COLO668 (cell line): ENCODE measurements around the gene SANBR.
"Not testable (repeated sequence)": the region's sequence is repeated elsewhere in the genome, so short reads cannot be mapped to it uniquely, and the experiment has no call there.

Experiments
- DNase-seq: peaks from one replicate; lab custom pipeline; 2025; ENCODE audit not compliant: unreplicated experiment; lab: John Stamatoyannopoulos, UW

The SANBR gene

GRCh38 chr2:61065714-61066709 lies at the start of gene SANBR:
Gene SANBR, plus strand, starts transcription at chr2:61065871. Its CDS starts 4,480 bp downstream, at chr2:61070351.
- DNase-seq = peak; percentile 95

DNA sequence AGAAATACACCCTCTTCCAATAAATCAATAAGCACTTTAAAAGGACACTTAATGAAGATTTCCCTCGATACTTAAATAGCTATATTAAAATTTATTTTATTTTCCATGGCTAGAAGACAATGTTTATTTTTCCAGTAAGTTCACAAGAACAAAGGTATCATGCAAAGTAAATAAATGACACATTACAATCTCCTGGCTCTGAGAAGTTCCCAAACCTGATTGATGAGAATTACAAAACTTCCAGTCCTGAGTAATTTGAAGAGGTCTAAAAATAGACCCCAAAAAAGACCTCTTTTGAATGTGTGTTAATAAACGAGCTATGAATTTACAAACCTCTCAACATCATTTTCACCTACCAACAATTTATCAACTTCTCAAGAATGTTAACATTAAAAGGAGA lies 49.7 kb upstream of the SANBR start:
- no peak for DNase-seq

DNA sequence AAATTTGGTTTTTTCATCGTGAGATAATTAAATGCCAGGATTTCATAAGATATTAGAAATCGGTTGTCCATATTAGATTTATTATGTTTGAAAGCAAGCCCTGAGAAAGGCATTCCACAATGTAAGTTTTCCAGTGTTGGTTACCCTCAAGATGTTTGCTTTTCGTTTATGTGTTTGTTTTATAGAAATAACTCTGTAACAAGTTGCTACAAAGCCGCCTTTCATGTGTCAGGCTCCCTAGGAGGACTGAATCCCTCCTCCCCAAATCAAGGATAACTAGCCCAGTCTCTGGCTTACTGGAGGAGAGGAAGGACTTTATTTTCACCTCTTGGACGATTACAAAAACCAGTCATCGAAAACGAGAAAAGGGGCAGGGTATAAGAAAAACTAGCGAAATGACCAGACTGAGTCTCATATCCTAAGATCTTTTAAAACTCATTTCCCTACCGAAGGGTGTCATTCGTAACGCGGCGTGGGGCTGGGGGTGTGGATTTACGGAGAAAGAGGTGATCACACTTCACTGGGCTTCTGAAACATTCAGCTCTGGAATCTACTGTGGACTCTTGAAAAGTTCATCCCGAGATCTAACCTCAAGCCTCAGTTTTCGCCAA lies 49.2 kb upstream of the SANBR start:
- no peak for DNase-seq

DNA sequence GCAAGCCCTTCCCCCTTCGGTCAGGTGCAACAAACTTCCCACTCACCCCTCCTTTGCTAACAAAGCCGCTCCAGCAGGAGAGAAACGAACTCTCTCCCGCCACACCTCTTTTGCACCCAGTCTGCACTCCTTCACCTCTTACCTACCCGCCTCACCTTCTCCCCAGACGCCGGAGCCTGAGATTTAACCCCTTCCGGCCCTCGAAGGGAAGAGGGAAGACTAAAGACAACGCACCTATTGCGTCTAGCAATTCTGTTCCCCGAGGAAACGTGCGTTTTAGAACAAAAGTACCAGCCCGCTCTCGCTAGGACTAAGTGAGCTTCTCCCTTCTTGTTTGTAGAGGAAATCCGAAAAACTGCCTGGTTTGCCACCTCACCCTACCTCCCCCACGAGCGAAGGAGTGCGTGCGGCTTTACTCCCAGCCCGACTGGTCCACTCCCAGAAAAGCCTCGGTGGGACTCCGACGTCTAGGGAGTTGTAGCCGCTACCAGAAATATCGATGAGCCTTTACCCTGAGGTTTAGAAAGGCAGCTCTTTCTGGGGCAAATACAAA lies 48.6 kb upstream of the SANBR start:
- peak; percentile 77 for DNase-seq

DNA sequence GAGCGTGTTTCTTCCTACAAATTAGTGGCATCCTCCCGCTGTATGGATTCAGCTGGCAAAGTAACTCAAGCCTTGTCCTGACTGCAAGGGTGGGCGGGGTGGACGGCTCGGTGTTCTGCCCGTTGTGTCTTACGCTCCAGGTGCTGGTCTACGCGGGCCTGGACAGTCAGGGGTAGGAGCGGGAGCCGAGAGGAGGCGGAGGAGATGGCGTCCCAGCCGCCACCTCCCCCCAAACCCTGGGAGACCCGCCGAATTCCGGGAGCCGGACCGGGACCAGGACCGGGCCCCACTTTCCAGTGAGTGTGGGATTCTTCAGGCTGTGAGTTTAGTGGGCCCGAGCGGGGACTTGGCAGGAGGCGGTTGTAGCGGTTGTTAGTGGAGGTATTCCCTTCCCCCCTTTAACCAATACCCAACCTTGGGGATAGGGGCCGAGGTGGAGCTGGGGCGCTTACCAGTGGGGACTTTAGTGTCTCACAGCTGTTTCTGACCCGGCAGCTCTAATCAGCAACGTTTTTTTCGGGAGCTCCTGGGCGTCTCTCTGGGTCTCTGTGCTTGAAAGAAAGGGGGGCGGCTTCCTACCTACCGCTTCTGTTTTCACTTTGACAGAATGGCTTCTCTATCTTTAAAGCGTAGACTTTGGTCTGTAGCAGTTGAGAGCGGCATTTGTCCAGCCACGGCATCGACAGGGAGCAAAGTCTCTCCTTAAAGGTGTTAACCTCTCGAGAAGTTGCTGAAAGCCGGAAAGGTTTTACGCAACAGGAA lies 47.9 kb upstream of the SANBR start, which contains the start of the genes PEX13 and PUS10:
Gene PEX13, plus strand, starts transcription at position 165 of the 762 bp plus-strand sequence. Its CDS starts 40 bp downstream, at position 205.
Gene PUS10, minus strand, starts transcription at position 700 of the 762 bp plus-strand sequence. CDS start 6,365 bp downstream, outside the sequence.
- DNase-seq = peak; percentile 78

DNA sequence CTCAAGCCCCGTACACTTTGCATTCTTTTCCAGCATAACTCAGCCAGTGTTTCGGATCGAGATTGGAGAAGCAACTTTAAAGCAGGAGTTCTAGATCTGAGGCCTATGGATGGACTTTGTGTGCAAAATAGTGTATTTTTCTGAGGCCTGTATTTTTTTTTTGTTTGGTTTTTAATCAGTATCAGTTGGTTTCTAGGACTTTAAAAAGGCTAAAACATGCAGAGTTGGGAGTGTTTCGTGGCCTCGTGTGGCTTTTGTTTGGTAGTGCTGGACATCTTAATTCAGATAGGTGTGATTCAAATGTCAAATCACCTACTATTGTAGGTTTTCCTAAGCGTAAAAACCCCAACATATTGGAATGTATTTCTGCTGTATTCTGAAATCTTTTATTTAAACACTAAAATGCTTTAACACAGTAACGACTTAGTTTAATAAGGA lies 47.3 kb upstream of the SANBR start:
- DNase-seq = no peak

GRCh38 chr2:61018798-61019197 lies 46.9 kb upstream of the SANBR start:
- DNase-seq = no peak

GRCh38 chr2:61021228-61021660 lies 44.4 kb upstream of the SANBR start:
- DNase-seq = no peak

DNA sequence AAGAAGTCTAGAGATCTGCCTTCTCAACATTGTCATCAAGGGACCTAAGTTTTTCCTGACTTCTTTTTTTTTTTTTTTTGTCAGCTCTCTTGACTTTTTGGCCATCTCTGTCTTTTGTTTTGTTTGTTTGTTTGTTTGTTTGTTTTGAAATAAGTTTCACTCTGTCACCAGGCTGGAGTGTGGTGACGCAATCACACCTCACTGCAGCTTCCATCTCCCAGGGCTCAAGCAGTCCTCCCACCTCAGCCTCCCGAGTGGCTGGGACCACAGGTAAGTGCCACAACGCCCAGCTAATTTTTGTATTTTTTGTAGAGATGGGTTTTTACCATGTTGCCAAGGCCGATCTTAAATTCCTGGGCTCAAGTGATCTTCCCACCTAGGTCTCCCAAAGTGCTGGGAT lies 42.0 kb upstream of the SANBR start:
- no peak for DNase-seq

- no peak for DNase-seq
These were observed 36.1 kb upstream of the SANBR start for GRCh38 chr2:61029533-61029932.

GRCh38 chr2:61034592-61034991 lies 31.1 kb upstream of the SANBR start:
- not testable (repeated sequence) for DNase-seq

- DNase-seq = not testable (repeated sequence)
These were observed 29.0 kb upstream of the SANBR start for GRCh38 chr2:61036643-61037042.

GRCh38 chr2:61042807-61043206 lies 22.9 kb upstream of the SANBR start:
- DNase-seq = no peak

GRCh38 chr2:61044636-61045035 lies 21.0 kb upstream of the SANBR start:
- no peak for DNase-seq

DNA sequence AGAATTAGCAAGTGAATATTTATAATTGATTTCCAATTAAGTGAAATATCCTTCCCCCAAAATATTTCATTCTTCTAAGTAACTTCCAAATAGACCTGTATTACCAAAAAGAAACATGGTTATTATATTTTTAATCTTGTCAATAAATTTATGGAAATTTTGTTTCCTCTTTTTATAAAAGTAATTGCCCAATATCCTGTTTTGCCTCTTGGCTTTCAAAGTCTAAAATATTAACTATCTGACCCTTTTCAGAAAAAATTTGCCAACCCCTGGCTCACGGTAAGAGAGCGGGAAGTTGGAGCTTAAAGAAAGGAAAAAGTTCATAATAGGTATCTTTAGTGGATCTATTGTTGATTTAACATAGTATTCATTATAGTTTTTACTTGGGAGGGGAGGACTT lies 20.4 kb upstream of the SANBR start:
- no peak for DNase-seq

DNA sequence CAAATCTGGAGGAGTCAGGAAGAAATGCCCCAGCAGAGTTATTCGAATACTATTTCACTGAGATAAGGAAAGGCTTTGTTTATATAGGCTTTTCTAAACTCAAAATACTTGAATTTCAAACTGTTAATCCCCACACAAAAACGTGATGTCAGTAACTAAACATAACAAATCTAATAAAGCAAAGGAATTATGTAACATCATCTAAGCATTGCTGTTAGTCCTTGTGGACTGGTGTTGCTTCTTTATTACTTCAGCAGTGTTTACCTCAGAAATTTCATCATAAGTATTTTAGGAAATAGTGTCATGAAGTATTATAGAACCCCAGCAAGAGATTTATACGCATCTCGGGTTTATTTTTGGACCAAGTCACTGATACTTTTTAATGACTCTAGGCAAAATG lies 19.7 kb upstream of the SANBR start:
- no peak for DNase-seq

DNA sequence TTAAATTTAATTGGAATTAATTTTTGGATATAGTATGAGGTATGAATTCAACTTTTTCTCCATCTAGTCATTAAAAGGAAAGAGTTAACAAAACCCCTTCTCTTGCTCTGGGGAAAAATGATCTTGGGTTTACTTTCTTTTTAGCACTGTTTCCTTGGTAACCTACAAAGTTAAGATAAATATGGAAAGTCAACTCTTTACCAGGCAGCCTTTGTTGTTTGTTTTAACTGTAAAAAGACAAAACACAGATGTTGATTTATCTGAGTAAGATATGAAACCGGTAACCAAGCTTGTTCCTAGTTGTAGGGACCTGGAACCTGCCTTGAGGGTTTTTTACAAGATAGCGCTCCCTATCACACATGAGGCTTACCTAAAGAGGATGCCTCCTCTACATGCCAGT lies 10.1 kb upstream of the SANBR start:
- no peak for DNase-seq

GRCh38 chr2:61057562-61057961 lies 8.1 kb upstream of the SANBR start:
- no peak for DNase-seq

GRCh38 chr2:61059382-61059781 lies 6.3 kb upstream of the SANBR start:
- DNase-seq = no peak

- no peak for DNase-seq
These were observed 8.4 kb downstream of the SANBR start for GRCh38 chr2:61074100-61074499.

DNA sequence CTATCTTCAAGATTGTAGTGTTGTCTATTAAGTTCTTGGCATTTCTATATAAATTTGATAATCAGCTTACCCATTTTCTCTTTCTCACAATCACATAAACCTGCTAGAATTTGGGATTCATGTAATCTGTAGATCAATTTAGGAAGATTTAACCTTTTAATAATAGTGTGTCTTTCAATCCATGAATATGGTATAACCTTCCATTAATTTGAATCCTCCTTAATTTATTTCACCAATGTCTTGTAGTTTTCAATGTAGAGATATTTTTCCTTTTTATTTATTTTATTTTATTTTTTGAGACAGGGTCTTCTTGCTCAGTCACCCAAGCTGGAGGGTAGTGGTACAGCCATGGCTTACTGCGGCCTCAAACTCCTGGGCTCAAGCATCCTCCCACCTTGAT lies 20.2 kb downstream of the SANBR start:
- DNase-seq = no peak
